Tibial artery (tissue), 4 donors: ENCODE measurements around the gene ELP5.

Experiments
- DNase-seq, 2 donors: peaks; one replicate each; pipeline ENCODE4 v3.0.0-alpha.2; 2019
- H3K27ac ChIP-seq, 2 donors: fragments of 200-600 bp; sonication (generic) in 1 of 2; 1 replicate in 1 of 2; 2 replicates in 1 of 2; pipeline ENCODE4 v1.5.1; 2018 to 2019; ENCODE audit warnings: mild to moderate bottlenecking in 1 of 2
- H3K27me3 ChIP-seq, 2 donors: fragments of 200-600 bp; sonication (generic) in 1 of 2; one replicate each; pipeline versions ENCODE4 v1.5.1 to v1.6.0; 2016 to 2019
- H3K36me3 ChIP-seq, 3 donors: fragments of 200-600 bp; sonication (generic) in 2 of 3; one replicate each; pipeline ENCODE4 v1.5.1; 2016 to 2019; ENCODE audit warnings: mild to moderate bottlenecking in 2 of 3
- H3K4me1 ChIP-seq, 4 donors: fragments of 200-600 bp; sonication (generic) in 2 of 4; 1 replicate in 3 of 4; 2 replicates in 1 of 4; pipeline ENCODE4 v1.5.1; 2016 to 2019
- H3K4me3 ChIP-seq, 2 donors: fragments of 200-600 bp; sonication (generic) in 1 of 2; 1 replicate in 1 of 2; 2 replicates in 1 of 2; pipeline ENCODE4 v1.5.1; 2018 to 2019; ENCODE audit warnings: mild to moderate bottlenecking in 2 of 2
- H3K9me3 ChIP-seq, 3 donors: fragments of 200-600 bp; sonication (generic) in 1 of 3; one replicate each; pipeline ENCODE4 v1.5.1; 2016 to 2019
- CTCF ChIP-seq, 2 experiments: fragments of 200-600 bp in 1 of 2; fragments of 450-650 bp in 1 of 2; IDR thresholded peaks; one replicate each; pipeline ENCODE4 v1.5.1; 2017 to 2019; ENCODE audit warnings: antibody characterized with exemption in 2 of 2, mild to moderate bottlenecking in 1 of 2, moderate library complexity in 1 of 2
- intact Hi-C: fragments of 100-400 bp; cut with DNase I; formaldehyde crosslinking; loops from one replicate; pipeline ENCODE4 v1.15.0; 2023; ENCODE audit warnings: low total_unique reads

The ELP5 gene

GRCh38 chr17:7292729-7293128 lies 40.7 kb downstream of the ELP5 start:
- H3K9me3 ChIP-seq, result no peaks in the 10 kb centered on the region
- peaks cover 0 to 74% of the 10 kb centered on the region in 2 donors for H3K27me3 ChIP-seq
- no peak for DNase-seq
- intact Hi-C loops, result no loop called here
- no peaks in the 10 kb centered on the region for H3K36me3 ChIP-seq
- no peak overlapping the region for H3K4me3 ChIP-seq
- no peak overlapping the region for H3K27ac ChIP-seq
- no peak for TF ChIP-seq CTCF (IDR thresholded peaks at IDR 0.05)
- peaks cover 0 to 44% (median 32%) of the 10 kb centered on the region in 4 donors for H3K4me1 ChIP-seq

GRCh38 chr17:7293159-7293558 lies 41.1 kb downstream of the ELP5 start:
- H3K4me1 ChIP-seq, result peaks cover 0 to 44% (median 32%) of the 10 kb centered on the region in 4 donors
- intact Hi-C loops, result no loop called here
- no peaks in the 10 kb centered on the region for H3K36me3 ChIP-seq
- no peak overlapping the region for H3K4me3 ChIP-seq
- peak in 1 of 2 donors; percentile 64 for DNase-seq
- no peak for TF ChIP-seq CTCF (IDR thresholded peaks at IDR 0.05)
- H3K27ac ChIP-seq, result no peak overlapping the region
- H3K27me3 ChIP-seq, result peaks cover 0 to 72% of the 10 kb centered on the region in 2 donors
- H3K9me3 ChIP-seq, result no peaks in the 10 kb centered on the region

- peaks cover 0 to 69% of the 10 kb centered on the region in 2 donors for H3K27me3 ChIP-seq
- intact Hi-C loops, result no loop called here
- H3K9me3 ChIP-seq, result no peaks in the 10 kb centered on the region
- peak overlapping the region; percentile 28 to 40 for H3K4me3 ChIP-seq
- H3K36me3 ChIP-seq, result no peaks in the 10 kb centered on the region
- H3K27ac ChIP-seq, result no peak overlapping the region
- peaks cover 0 to 44% (median 32%) of the 10 kb centered on the region in 4 donors for H3K4me1 ChIP-seq
- TF ChIP-seq CTCF (IDR thresholded peaks at IDR 0.05), result no peak
- peak in 1 of 2 donors; percentile 61 for DNase-seq
Measured at GRCh38 chr17:7293816-7294613, 42.0 kb downstream of the ELP5 start.

GRCh38 chr17:7294614-7295153 lies 42.7 kb downstream of the ELP5 start, which contains the start of gene YBX2:
Gene YBX2, minus strand, starts transcription at chr17:7294639. Its CDS starts 139 bp downstream, at chr17:7294500.
- intact Hi-C loops, result no loop called here
- no peaks in the 10 kb centered on the region for H3K36me3 ChIP-seq
- no peak for TF ChIP-seq CTCF (IDR thresholded peaks at IDR 0.05)
- H3K4me1 ChIP-seq, result peaks cover 0 to 44% (median 32%) of the 10 kb centered on the region in 4 donors
- DNase-seq, result no peak
- no peaks in the 10 kb centered on the region for H3K9me3 ChIP-seq
- peak within 1 kb of the TSS; percentile 28 to 40 for H3K4me3 ChIP-seq
- peak within 1 kb of the TSS in 1 of 2 donors; percentile 61 for H3K27ac ChIP-seq
- H3K27me3 ChIP-seq, result peaks cover 0 to 65% of the 10 kb centered on the region in 2 donors

- peaks cover 0 to 44% (median 32%) of the 10 kb centered on the region in 4 donors for H3K4me1 ChIP-seq
- no peak for DNase-seq
- H3K4me3 ChIP-seq, result peak overlapping the region; percentile 6 to 40
- H3K9me3 ChIP-seq, result no peaks in the 10 kb centered on the region
- no peaks in the 10 kb centered on the region for H3K36me3 ChIP-seq
- intact Hi-C loops, result loop anchor here (1.0 kb wide), 1 partner anchor 15 kb away; no protein-coding TSS in a partner anchor
- TF ChIP-seq CTCF (IDR thresholded peaks at IDR 0.05), result no peak
- peak overlapping the region; percentile 29 to 61 for H3K27ac ChIP-seq
- peaks cover 0 to 57% of the 10 kb centered on the region in 2 donors for H3K27me3 ChIP-seq
Measured at GRCh38 chr17:7295230-7296180, 43.5 kb downstream of the ELP5 start.
